Measurements from ENCODE around the gene YBX3.

Gene YBX3

GRCh38 chr12:10669533-10669932 is 53.6 kb downstream of the YBX3 start:
- no peaks in the 10 kb centered on the region for H3F3A ChIP-seq (ENCODE audit: control insufficient read depth, insufficient read depth)
- no peaks in the 10 kb centered on the region for H3K9me3 ChIP-seq (ENCODE audit: control insufficient read depth, insufficient read depth, low read length)
- H3K36me3 ChIP-seq (ENCODE audit: control insufficient read depth, low read length) = no peaks in the 10 kb centered on the region
- H3K27me3 ChIP-seq (ENCODE audit: control insufficient read depth, low read length) = peaks cover 6% of the 10 kb centered on the region
- no peak for TF ChIP-seq CTCF (IDR thresholded peaks at IDR 0.05; ENCODE audit: low read depth, low read length, poor library complexity, severe bottlenecking)
- no peak for TF ChIP-seq EZH2phosphoT487 (IDR thresholded peaks at IDR 0.05; ENCODE audit: borderline replicate concordance, low read length)
- H3K9me2 ChIP-seq (replicated peaks; ENCODE audit: control insufficient read depth, low read length) = no peaks in the 10 kb centered on the region
- no peaks in the 10 kb centered on the region for H4K20me1 ChIP-seq (ENCODE audit: control insufficient read depth, insufficient read depth, low read depth, low read length)
- peaks cover 5% of the 10 kb centered on the region; the same call in 1 of the 2 replicates for H3K4me1 ChIP-seq (ENCODE audit: control insufficient read depth, low read length)
- H3K79me2 ChIP-seq (ENCODE audit: control insufficient read depth, low read length) = no peaks in the 10 kb centered on the region
- H3K27ac ChIP-seq (ENCODE audit: low read depth, low read length) = no peak overlapping the region
- H3K4me2 ChIP-seq (ENCODE audit: low read length) = no peak overlapping the region
- H3K4me3 ChIP-seq (ENCODE audit: low read length) = no peak overlapping the region

- Histone ChIP-seq H3K27me3 (ENCODE audit: control insufficient read depth, low read length) (peaks cover 6% of the 10 kb centered on the region), H4K20me1 (ENCODE audit: control insufficient read depth, insufficient read depth, low read depth, low read length) (no peaks in the 10 kb centered on the region), H3K4me3 (ENCODE audit: low read length) (no peak overlapping the region), H3K79me2 (ENCODE audit: control insufficient read depth, low read length) (no peaks in the 10 kb centered on the region), H3K27ac (ENCODE audit: low read depth, low read length) (no peak overlapping the region), H3F3A (ENCODE audit: control insufficient read depth, insufficient read depth) (no peaks in the 10 kb centered on the region), H3K4me1 (ENCODE audit: control insufficient read depth, low read length) (no peaks in the 10 kb centered on the region), H3K9me2 (replicated peaks; ENCODE audit: control insufficient read depth, low read length) (no peaks in the 10 kb centered on the region), H3K9me3 (ENCODE audit: control insufficient read depth, insufficient read depth, low read length) (no peaks in the 10 kb centered on the region), H3K4me2 (ENCODE audit: low read length) (no peak overlapping the region), H3K36me3 (ENCODE audit: control insufficient read depth, low read length) (no peaks in the 10 kb centered on the region)
- no peak for TF ChIP-seq EZH2phosphoT487 (IDR thresholded peaks at IDR 0.05; ENCODE audit: borderline replicate concordance, low read length)
- TF ChIP-seq CTCF (IDR thresholded peaks at IDR 0.05; ENCODE audit: low read depth, low read length, poor library complexity, severe bottlenecking) = no peak
Measured at GRCh38 chr12:10668526-10668925, 54.6 kb downstream of the YBX3 start.

GRCh38 chr12:10667581-10667980 is 55.5 kb downstream of the YBX3 start:
- H4K20me1 ChIP-seq (ENCODE audit: control insufficient read depth, insufficient read depth, low read depth, low read length) = no peaks in the 10 kb centered on the region

More at GRCh38 chr12:10667581-10667980, 55.5 kb downstream of the YBX3 start:
- H3K27me3 ChIP-seq (ENCODE audit: control insufficient read depth, low read length) = peaks cover 4% of the 10 kb centered on the region
- no peaks in the 10 kb centered on the region for H3K9me3 ChIP-seq (ENCODE audit: control insufficient read depth, insufficient read depth, low read length)
- H3K36me3 ChIP-seq (ENCODE audit: control insufficient read depth, low read length) = no peaks in the 10 kb centered on the region
- no peaks in the 10 kb centered on the region for H3F3A ChIP-seq (ENCODE audit: control insufficient read depth, insufficient read depth)
- no peaks in the 10 kb centered on the region for H3K4me1 ChIP-seq (ENCODE audit: control insufficient read depth, low read length)
- no peaks in the 10 kb centered on the region for H3K79me2 ChIP-seq (ENCODE audit: control insufficient read depth, low read length)
- TF ChIP-seq CTCF (IDR thresholded peaks at IDR 0.05; ENCODE audit: low read depth, low read length, poor library complexity, severe bottlenecking) (no peak), EZH2phosphoT487 (IDR thresholded peaks at IDR 0.05; ENCODE audit: borderline replicate concordance, low read length) (no peak)
- no peak overlapping the region for H3K4me3 ChIP-seq (ENCODE audit: low read length)
- H3K9me2 ChIP-seq (replicated peaks; ENCODE audit: control insufficient read depth, low read length) = no peaks in the 10 kb centered on the region
- no peak overlapping the region for H3K27ac ChIP-seq (ENCODE audit: low read depth, low read length)
- H3K4me2 ChIP-seq (ENCODE audit: low read length) = no peak overlapping the region

Data from DOHH2 (cell line).